HepG2 (cell line): Measurements from ENCODE around the gene CCNL1. TPM values are rescaled to one million over a fixed set of nuclear protein-coding genes. Genes with fewer than 3 reads are reported as not detected.

Experiments
- CHCHD3 ChIP-seq: sonication (generic); formaldehyde crosslinking; IDR thresholded peaks from 2 replicates; pipeline ENCODE4 v1.8.0; 2022; ENCODE audit warnings: mild to moderate bottlenecking, missing genetic modification reagents, moderate library complexity
- EED ChIP-seq: sonication (generic); formaldehyde crosslinking; IDR thresholded peaks from 2 replicates; pipeline ENCODE4 v1.5.0; 2020; ENCODE audit warnings: mild to moderate bottlenecking, missing genetic modification reagents
- MED13 ChIP-seq: sonication (generic); formaldehyde crosslinking; IDR thresholded peaks from 2 replicates; pipeline ENCODE4 v1.5.0; 2020; ENCODE audit warnings: missing genetic modification reagents
- MXD4 ChIP-seq: IDR thresholded peaks from 2 replicates; pipeline ENCODE4 v1.6.1; 2016; ENCODE audit warnings: mild to moderate bottlenecking, missing biosample characterization, missing genetic modification reagents
- NFKB2 ChIP-seq: sonication (generic); formaldehyde crosslinking; IDR thresholded peaks from 2 replicates; pipeline ENCODE4 v1.4.0; 2020; ENCODE audit warnings: missing genetic modification reagents, borderline replicate concordance
- SETDB1 ChIP-seq: sonication (generic); formaldehyde crosslinking; IDR thresholded peaks from 2 replicates; pipeline ENCODE4 v1.5.1; 2020; ENCODE audit warnings: missing genetic modification reagents, mild to moderate bottlenecking, borderline replicate concordance
- SNAI1 ChIP-seq: sonication (generic); formaldehyde crosslinking; IDR thresholded peaks from 2 replicates; pipeline ENCODE4 v1.5.0; 2020; ENCODE audit warnings: mild to moderate bottlenecking, missing genetic modification reagents, borderline replicate concordance
- ZBTB1 ChIP-seq: sonication (generic); formaldehyde crosslinking; IDR thresholded peaks from 2 replicates; pipeline ENCODE4 v1.4.0; 2020; ENCODE audit warnings: missing genetic modification reagents, borderline replicate concordance
- ZNF776 ChIP-seq: sonication (generic); formaldehyde crosslinking; IDR thresholded peaks from 2 replicates; pipeline ENCODE4 v1.4.0; 2020; ENCODE audit warnings: mild to moderate bottlenecking, missing genetic modification reagents
- ZNF83 ChIP-seq: sonication (generic); formaldehyde crosslinking; IDR thresholded peaks from 2 replicates; pipeline ENCODE4 v1.4.0; 2020; ENCODE audit warnings: missing genetic modification reagents, mild to moderate bottlenecking, borderline replicate concordance
- ZSCAN12 ChIP-seq: sonication (generic); formaldehyde crosslinking; IDR thresholded peaks from 2 replicates; pipeline ENCODE4 v1.9.0; 2021; ENCODE audit warnings: mild to moderate bottlenecking, missing genetic modification reagents
- polyA plus RNA-seq, 8 experiments: library from polyadenylated mRNA; depleted of rRNA in 3 of 8; stranded (reverse) in 7 of 8; unstranded in 1 of 8; fragments of >200 nt; fragmentation: Illumina TruSeq in 4 of 8; extraction: Trizol in 4 of 8; gene quantifications; 2 replicates each; pipeline versions ENCODE4 v1.2.1 to v1.2.3, GENCODE V29; 2011 to 2016; ENCODE audit warnings: low read depth in 4 of 8, missing spikeins in 1 of 8, mixed read lengths in 1 of 8; ENCODE audit not compliant: insufficient read depth in 1 of 8
- total RNA-seq, 5 experiments: library from RNA; depleted of rRNA; stranded (reverse); fragments of >200 nt; fragmentation: Illumina TruSeq; extraction: Trizol; gene quantifications; 2 replicates each; pipeline ENCODE4 v1.2.3, GENCODE V29; 2016; ENCODE audit warnings: low read depth in 1 of 5
- TF ChIP-seq, protein P1 (sequence below): sonication (generic); formaldehyde crosslinking; IDR thresholded peaks from 2 replicates; pipeline ENCODE4 v1.5.0; 2020; ENCODE audit warnings: mild to moderate bottlenecking, missing genetic modification reagents, borderline replicate concordance
- TF ChIP-seq, protein P2 (sequence below): sonication (generic); formaldehyde crosslinking; IDR thresholded peaks from 2 replicates; pipeline ENCODE4 v1.8.0; 2022; ENCODE audit warnings: missing genetic modification reagents, mild to moderate bottlenecking, moderate library complexity, borderline replicate concordance
- TF ChIP-seq, protein P3 (sequence below): sonication (generic); formaldehyde crosslinking; IDR thresholded peaks from 2 replicates; pipeline ENCODE4 v1.9.0; 2021; ENCODE audit warnings: missing genetic modification reagents, borderline replicate concordance
- TF ChIP-seq, protein P4 (sequence below): IDR thresholded peaks from 2 replicates; pipeline ENCODE4 v1.6.1; 2016; ENCODE audit warnings: control low read depth

The CCNL1 gene
- total and polyA plus RNA-seq, 2 of the 13 experiments (the other 11 are each of a cell fraction or from before 2014, with no cell fraction given) = 151 to 303 TPM

DNA sequence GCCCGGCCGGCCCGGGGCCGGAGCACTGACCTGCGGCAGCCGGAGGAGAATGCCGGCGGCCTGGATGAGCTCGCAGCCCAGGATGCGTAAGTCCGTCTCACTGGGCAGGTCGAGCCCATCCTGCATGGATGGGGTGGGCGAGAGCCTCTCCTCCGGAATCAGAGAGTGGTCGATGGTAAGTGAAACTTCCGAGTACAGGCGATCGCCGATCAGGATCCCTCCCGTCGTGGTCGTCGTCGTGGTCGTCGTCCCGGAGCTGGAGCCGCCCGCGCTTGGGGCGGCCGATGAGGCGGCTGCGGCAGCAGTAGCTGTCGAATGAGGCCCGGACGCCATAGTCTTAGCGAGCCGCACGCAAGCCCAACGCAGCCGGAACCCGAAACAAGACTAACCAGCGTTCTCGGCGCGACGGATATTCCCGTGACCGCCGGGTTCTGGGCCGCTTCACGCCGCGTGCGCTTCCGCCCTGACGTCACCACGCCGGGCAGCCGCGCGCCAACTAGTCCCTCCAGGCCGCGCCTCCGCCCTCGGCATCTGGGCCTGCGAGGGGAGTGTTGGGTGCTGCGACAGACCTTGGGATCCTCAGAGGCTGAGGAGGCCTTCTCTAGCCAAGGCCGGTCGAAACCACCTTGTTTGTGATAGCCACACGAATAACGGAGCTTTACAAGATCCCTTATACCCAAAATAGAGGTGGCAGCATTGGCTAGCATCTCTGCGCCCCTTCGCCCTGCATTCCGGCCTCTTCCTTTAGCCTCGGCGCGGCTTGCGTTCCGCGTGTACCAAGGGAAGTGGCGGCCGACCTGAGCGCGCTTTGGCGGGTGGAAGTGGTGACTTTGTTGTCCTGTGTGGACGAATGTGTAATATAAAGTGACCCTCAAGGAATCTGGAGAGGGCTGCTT is at the start of gene CCNL1 (continued):
- TF ChIP-seq, protein P1, sequence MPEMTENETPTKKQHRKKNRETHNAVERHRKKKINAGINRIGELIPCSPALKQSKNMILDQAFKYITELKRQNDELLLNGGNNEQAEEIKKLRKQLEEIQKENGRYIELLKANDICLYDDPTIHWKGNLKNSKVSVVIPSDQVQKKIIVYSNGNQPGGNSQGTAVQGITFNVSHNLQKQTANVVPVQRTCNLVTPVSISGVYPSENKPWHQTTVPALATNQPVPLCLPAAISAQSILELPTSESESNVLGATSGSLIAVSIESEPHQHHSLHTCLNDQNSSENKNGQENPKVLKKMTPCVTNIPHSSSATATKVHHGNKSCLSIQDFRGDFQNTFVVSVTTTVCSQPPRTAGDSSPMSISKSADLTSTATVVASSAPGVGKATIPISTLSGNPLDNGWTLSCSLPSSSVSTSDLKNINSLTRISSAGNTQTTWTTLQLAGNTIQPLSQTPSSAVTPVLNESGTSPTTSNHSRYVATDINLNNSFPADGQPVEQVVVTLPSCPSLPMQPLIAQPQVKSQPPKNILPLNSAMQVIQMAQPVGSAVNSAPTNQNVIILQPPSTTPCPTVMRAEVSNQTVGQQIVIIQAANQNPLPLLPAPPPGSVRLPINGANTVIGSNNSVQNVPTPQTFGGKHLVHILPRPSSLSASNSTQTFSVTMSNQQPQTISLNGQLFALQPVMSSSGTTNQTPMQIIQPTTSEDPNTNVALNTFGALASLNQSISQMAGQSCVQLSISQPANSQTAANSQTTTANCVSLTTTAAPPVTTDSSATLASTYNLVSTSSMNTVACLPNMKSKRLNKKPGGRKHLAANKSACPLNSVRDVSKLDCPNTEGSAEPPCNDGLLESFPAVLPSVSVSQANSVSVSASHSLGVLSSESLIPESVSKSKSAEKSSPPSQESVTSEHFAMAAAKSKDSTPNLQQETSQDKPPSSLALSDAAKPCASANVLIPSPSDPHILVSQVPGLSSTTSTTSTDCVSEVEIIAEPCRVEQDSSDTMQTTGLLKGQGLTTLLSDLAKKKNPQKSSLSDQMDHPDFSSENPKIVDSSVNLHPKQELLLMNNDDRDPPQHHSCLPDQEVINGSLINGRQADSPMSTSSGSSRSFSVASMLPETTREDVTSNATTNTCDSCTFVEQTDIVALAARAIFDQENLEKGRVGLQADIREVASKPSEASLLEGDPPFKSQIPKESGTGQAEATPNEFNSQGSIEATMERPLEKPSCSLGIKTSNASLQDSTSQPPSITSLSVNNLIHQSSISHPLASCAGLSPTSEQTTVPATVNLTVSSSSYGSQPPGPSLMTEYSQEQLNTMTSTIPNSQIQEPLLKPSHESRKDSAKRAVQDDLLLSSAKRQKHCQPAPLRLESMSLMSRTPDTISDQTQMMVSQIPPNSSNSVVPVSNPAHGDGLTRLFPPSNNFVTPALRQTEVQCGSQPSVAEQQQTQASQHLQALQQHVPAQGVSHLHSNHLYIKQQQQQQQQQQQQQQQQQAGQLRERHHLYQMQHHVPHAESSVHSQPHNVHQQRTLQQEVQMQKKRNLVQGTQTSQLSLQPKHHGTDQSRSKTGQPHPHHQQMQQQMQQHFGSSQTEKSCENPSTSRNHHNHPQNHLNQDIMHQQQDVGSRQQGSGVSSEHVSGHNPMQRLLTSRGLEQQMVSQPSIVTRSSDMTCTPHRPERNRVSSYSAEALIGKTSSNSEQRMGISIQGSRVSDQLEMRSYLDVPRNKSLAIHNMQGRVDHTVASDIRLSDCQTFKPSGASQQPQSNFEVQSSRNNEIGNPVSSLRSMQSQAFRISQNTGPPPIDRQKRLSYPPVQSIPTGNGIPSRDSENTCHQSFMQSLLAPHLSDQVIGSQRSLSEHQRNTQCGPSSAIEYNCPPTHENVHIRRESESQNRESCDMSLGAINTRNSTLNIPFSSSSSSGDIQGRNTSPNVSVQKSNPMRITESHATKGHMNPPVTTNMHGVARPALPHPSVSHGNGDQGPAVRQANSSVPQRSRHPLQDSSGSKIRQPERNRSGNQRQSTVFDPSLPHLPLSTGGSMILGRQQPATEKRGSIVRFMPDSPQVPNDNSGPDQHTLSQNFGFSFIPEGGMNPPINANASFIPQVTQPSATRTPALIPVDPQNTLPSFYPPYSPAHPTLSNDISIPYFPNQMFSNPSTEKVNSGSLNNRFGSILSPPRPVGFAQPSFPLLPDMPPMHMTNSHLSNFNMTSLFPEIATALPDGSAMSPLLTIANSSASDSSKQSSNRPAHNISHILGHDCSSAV (CRISPR knock-in tag) = no peak; the same call in 1 of the 2 replicates
- peak; percentile 97; the same call in 1 of the 2 replicates for TF ChIP-seq NFKB2
- 0 out of 2 replicates have a peak, but pooled peaks have one; percentile 81 for TF ChIP-seq SNAI1 (CRISPR knock-in tag)
- TF ChIP-seq, protein P2, sequence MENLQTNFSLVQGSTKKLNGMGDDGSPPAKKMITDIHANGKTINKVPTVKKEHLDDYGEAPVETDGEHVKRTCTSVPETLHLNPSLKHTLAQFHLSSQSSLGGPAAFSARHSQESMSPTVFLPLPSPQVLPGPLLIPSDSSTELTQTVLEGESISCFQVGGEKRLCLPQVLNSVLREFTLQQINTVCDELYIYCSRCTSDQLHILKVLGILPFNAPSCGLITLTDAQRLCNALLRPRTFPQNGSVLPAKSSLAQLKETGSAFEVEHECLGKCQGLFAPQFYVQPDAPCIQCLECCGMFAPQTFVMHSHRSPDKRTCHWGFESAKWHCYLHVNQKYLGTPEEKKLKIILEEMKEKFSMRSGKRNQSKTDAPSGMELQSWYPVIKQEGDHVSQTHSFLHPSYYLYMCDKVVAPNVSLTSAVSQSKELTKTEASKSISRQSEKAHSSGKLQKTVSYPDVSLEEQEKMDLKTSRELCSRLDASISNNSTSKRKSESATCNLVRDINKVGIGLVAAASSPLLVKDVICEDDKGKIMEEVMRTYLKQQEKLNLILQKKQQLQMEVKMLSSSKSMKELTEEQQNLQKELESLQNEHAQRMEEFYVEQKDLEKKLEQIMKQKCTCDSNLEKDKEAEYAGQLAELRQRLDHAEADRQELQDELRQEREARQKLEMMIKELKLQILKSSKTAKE (CRISPR knock-in tag) = peak; percentile 95
- TF ChIP-seq, protein P3, sequence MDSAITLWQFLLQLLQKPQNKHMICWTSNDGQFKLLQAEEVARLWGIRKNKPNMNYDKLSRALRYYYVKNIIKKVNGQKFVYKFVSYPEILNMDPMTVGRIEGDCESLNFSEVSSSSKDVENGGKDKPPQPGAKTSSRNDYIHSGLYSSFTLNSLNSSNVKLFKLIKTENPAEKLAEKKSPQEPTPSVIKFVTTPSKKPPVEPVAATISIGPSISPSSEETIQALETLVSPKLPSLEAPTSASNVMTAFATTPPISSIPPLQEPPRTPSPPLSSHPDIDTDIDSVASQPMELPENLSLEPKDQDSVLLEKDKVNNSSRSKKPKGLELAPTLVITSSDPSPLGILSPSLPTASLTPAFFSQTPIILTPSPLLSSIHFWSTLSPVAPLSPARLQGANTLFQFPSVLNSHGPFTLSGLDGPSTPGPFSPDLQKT (CRISPR knock-in tag) = peak; percentile 84; the same call in 1 of the 2 replicates
- TF ChIP-seq SETDB1 (CRISPR knock-in tag) = no peak
- TF ChIP-seq ZNF776 (CRISPR knock-in tag) = peak; percentile 96
- peak; percentile 95 for TF ChIP-seq MXD4 (CRISPR knock-in tag)
- TF ChIP-seq, protein P4, sequence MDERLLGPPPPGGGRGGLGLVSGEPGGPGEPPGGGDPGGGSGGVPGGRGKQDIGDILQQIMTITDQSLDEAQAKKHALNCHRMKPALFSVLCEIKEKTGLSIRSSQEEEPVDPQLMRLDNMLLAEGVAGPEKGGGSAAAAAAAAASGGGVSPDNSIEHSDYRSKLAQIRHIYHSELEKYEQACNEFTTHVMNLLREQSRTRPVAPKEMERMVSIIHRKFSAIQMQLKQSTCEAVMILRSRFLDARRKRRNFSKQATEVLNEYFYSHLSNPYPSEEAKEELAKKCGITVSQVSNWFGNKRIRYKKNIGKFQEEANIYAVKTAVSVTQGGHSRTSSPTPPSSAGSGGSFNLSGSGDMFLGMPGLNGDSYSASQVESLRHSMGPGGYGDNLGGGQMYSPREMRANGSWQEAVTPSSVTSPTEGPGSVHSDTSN (CRISPR knock-in tag) = no peak
- TF ChIP-seq ZNF83 = peak; percentile 97
- TF ChIP-seq ZBTB1 (CRISPR knock-in tag) = no peak
- TF ChIP-seq EED (CRISPR knock-in tag) = peak; percentile 98
- TF ChIP-seq CHCHD3 (CRISPR knock-in tag) = peak; percentile 93; the same call in 1 of the 2 replicates
- no peak for TF ChIP-seq ZSCAN12 (CRISPR knock-in tag)
- peak; percentile 79; the same call in 1 of the 2 replicates for TF ChIP-seq MED13 (CRISPR knock-in tag)
